ENCODE results near the gene CDHR3. TPM values are rescaled to one million over a fixed set of nuclear protein-coding genes. Genes with fewer than 3 reads are reported as not detected.

CDHR3 gene
- total RNA-seq, 6 experiments from 2014 or later, result 1.9 to 2.7 (median 2.3) TPM

- H3K4me3 Mint-ChIP-seq, result no peak overlapping the region
- no peak for TF ChIP-seq CTCF (IDR thresholded peaks at IDR 0.05)
- no peaks in the 10 kb centered on the region; the same call in 1 of the 2 replicates for H3K27me3 Mint-ChIP-seq (ENCODE audit: insufficient read depth)
- H3K27ac Mint-ChIP-seq, result no peak overlapping the region
- H3K9me3 Mint-ChIP-seq, result no peaks in the 10 kb centered on the region
- H3K4me1 Mint-ChIP-seq (ENCODE audit: low read depth), result peaks cover 26% of the 10 kb centered on the region
- no peak for DNase-seq
- H3K36me3 Mint-ChIP-seq (ENCODE audit: low read depth), result no peaks in the 10 kb centered on the region
These were observed 105.9 kb downstream of the CDHR3 start for GRCh38 chr7:106068986-106069385.

- Mint-ChIP-seq H3K36me3 (ENCODE audit: low read depth) (no peaks in the 10 kb centered on the region), H3K4me1 (ENCODE audit: low read depth) (peaks cover 25% of the 10 kb centered on the region), H3K4me3 (no peak overlapping the region), H3K27ac (no peak overlapping the region), H3K27me3 (ENCODE audit: insufficient read depth) (no peaks in the 10 kb centered on the region; the same call in 1 of the 2 replicates), H3K9me3 (no peaks in the 10 kb centered on the region)
- no peak for DNase-seq
- TF ChIP-seq CTCF (IDR thresholded peaks at IDR 0.05), result no peak
These were observed 106.6 kb downstream of the CDHR3 start for GRCh38 chr7:106069471-106070200.

GRCh38 chr7:106070201-106070551 is 107.1 kb downstream of the CDHR3 start:
- H3K4me1 Mint-ChIP-seq (ENCODE audit: low read depth), result peaks cover 19% of the 10 kb centered on the region
- H3K9me3 Mint-ChIP-seq, result no peaks in the 10 kb centered on the region
- no peak for DNase-seq
- no peaks in the 10 kb centered on the region; the same call in 1 of the 2 replicates for H3K27me3 Mint-ChIP-seq (ENCODE audit: insufficient read depth)
- TF ChIP-seq CTCF (IDR thresholded peaks at IDR 0.05), result no peak
- H3K36me3 Mint-ChIP-seq (ENCODE audit: low read depth), result no peaks in the 10 kb centered on the region
- no peak overlapping the region for H3K27ac Mint-ChIP-seq
- H3K4me3 Mint-ChIP-seq, result no peak overlapping the region

- H3K4me3 Mint-ChIP-seq, result no peak overlapping the region
- no peaks in the 10 kb centered on the region for H3K36me3 Mint-ChIP-seq (ENCODE audit: low read depth)
- DNase-seq, result no peak
- no peaks in the 10 kb centered on the region for H3K9me3 Mint-ChIP-seq
- H3K27me3 Mint-ChIP-seq (ENCODE audit: insufficient read depth), result no peaks in the 10 kb centered on the region; the same call in 1 of the 2 replicates
- no peak overlapping the region for H3K27ac Mint-ChIP-seq
- TF ChIP-seq CTCF (IDR thresholded peaks at IDR 0.05), result no peak
- H3K4me1 Mint-ChIP-seq (ENCODE audit: low read depth), result peaks cover 14% of the 10 kb centered on the region
These were observed 107.6 kb downstream of the CDHR3 start for GRCh38 chr7:106070567-106071254.

- Mint-ChIP-seq H3K27me3 (ENCODE audit: insufficient read depth) (no peaks in the 10 kb centered on the region; the same call in 1 of the 2 replicates), H3K4me3 (no peak overlapping the region), H3K9me3 (no peaks in the 10 kb centered on the region), H3K36me3 (ENCODE audit: low read depth) (no peaks in the 10 kb centered on the region), H3K4me1 (ENCODE audit: low read depth) (peaks cover 8% of the 10 kb centered on the region), H3K27ac (no peak overlapping the region)
- TF ChIP-seq CTCF (IDR thresholded peaks at IDR 0.05), result no peak
- no peak for DNase-seq
These were observed 108.4 kb downstream of the CDHR3 start for GRCh38 chr7:106071356-106071998.
